Naive thymus-derived CD8-positive, alpha-beta T cell (primary cell): ENCODE results near the gene BRIX1. TPM values are rescaled to one million over a fixed set of nuclear protein-coding genes. Genes with fewer than 3 reads are reported as not detected.

Source experiments
- ATAC-seq, 2 donors: fragments of 150-1000 bp; cut with Tn5 transposase in 1 of 2; sonication (Bioruptor Pico), chemical (Tn5 transposase) in 1 of 2; 1 replicate in 1 of 2; 2 replicates in 1 of 2; pipeline ENCODE4 v1.10.0; 2021; ENCODE audit warnings: mild to moderate bottlenecking in 2 of 2, moderate library complexity in 2 of 2
- POLR2A ChIA-PET: fragments of 350-600 bp; sonication (Branson Sonifier 250); formaldehyde crosslinking; loops from one replicate; lab custom pipeline; 2021; ENCODE audit warnings: antibody characterized with exemption; lab: Charles Lee
- DNase-seq, 10 donors: peaks; one replicate each; pipeline versions ENCODE4 v3.0.0 to v3.0.0-alpha.2; 2020 to 2022
- H3K27ac Mint-ChIP-seq, 10 donors: one replicate each; pipeline ENCODE4 v1.8.0; 2020 to 2022; ENCODE audit warnings: mild to moderate bottlenecking in 10 of 10, mixed read lengths in 10 of 10, moderate library complexity in 4 of 10, inconsistent platforms in 1 of 10
- H3K27me3 Mint-ChIP-seq, 5 donors: one replicate each; pipeline ENCODE4 v1.8.0; 2021 to 2022; ENCODE audit warnings: mixed read lengths in 5 of 5
- H3K36me3 Mint-ChIP-seq, 3 donors: one replicate each; pipeline ENCODE4 v1.8.0; 2020 to 2022; ENCODE audit warnings: mixed read lengths in 3 of 3, mild to moderate bottlenecking in 2 of 3, inconsistent platforms in 1 of 3
- H3K4me1 Mint-ChIP-seq, 4 donors: one replicate each; pipeline ENCODE4 v1.8.0; 2021 to 2022; ENCODE audit warnings: mixed read lengths in 4 of 4
- H3K4me3 Mint-ChIP-seq, 10 donors: one replicate each; pipeline ENCODE4 v1.8.0; 2020 to 2022; ENCODE audit warnings: mild to moderate bottlenecking in 10 of 10, mixed read lengths in 10 of 10, moderate library complexity in 6 of 10, inconsistent platforms in 1 of 10
- H3K9me3 Mint-ChIP-seq, 9 donors: one replicate each; pipeline ENCODE4 v1.8.0; 2020 to 2022; ENCODE audit warnings: mixed read lengths in 9 of 9, mild to moderate bottlenecking in 3 of 9, inconsistent platforms in 1 of 9, moderate library complexity in 1 of 9
- polyA plus RNA-seq, 3 donors: library from polyadenylated mRNA; unstranded; fragments of 300-500 nt; fragmentation: Illumina TruSeq; gene quantifications; one replicate each; pipeline ENCODE4 v1.2.3, GENCODE V29; 2021
- total RNA-seq, 8 experiments: library from RNA in 2 of 8; stranded (reverse) in 2 of 8; gene quantifications; one replicate each; pipeline ENCODE4 v1.2.3 and lab custom pipeline; 2021 to 2026

BRIX1 gene, protein sequence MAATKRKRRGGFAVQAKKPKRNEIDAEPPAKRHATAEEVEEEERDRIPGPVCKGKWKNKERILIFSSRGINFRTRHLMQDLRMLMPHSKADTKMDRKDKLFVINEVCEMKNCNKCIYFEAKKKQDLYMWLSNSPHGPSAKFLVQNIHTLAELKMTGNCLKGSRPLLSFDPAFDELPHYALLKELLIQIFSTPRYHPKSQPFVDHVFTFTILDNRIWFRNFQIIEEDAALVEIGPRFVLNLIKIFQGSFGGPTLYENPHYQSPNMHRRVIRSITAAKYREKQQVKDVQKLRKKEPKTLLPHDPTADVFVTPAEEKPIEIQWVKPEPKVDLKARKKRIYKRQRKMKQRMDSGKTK
- total RNA-seq: 10 to 100 TPM; 36.8 to 41.1 TPM
- polyA plus RNA-seq: 10 to 100 TPM; 43.4 to 49.9 (median 45.5) TPM
- 29.6 to 195 (median 47.3) reads per million in 6 experiments for total RNA-seq (lab: John Stamatoyannopoulos, UW)

DNA sequence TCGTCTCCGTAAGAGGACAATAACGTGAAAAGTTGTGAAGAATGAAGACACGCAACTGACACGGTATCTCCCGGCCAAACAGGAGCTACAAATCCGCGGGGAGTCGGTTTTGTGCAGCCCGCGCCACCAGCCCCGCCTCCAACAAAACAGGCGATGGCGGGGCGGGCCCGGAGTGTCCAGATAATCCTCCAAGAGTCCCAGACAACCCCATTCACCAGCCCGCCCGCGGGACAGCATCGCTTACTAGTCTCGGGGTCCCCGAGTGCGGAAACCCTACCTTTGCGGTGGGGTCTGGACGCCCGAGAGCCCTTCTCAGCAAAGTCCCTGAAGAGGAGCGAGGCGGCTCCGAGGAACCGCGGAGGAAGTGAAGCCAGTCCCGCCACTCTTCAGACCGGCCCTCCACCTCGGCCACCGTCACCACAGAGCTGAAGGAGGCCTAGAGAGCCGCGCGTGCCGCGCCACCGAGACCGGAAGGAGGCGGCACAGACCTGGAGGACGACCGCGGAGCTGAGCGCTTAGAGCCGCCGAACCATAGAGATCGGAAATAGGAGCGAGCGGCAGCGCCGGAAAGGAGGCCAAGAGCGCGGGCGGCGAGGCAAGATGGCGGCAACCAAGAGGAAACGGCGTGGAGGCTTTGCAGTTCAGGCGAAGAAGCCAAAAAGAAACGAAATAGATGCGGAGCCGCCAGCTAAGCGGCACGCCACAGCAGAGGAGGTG, at the start of gene BRIX1, which contains the start of gene RAD1:
TSS of gene BRIX1 (plus strand) at position 573 of the 717 bp plus-strand sequence. CDS start at position 601, 28 bp downstream.
TSS of gene RAD1 (minus strand) at position 366 of the 717 bp plus-strand sequence. CDS start 612 bp downstream, outside the sequence.
- DNase-seq (peak; percentile 79 to 95 (median 91)), ATAC-seq (peak; percentile 96 to 97)
- Mint-ChIP-seq H3K27me3 (no peaks in the 10 kb centered on the region), H3K4me1 (peaks cover 13 to 34% (median 27%) of the 10 kb centered on the region in 4 donors), H3K4me3 (peak within 1 kb of the TSS in 7 of 10 donors; percentile 6 to 70 (median 61)), H3K9me3 (no peaks in the 10 kb centered on the region), H3K36me3 (peaks cover 5 to 43% (median 6%) of the 10 kb centered on the region in 3 donors), H3K27ac (peak within 1 kb of the TSS in 2 of 10 donors; percentile 46 to 85)
- POLR2A ChIA-PET: interaction anchor here (0.7 to 4.3 kb wide), 11 partner anchors 9 to 1327 kb away, joined by 3 to 111 read pairs (median 6); partner anchors contain the start of genes AMACR, DNAJC21, LMBRD2 and NADK2

DNA sequence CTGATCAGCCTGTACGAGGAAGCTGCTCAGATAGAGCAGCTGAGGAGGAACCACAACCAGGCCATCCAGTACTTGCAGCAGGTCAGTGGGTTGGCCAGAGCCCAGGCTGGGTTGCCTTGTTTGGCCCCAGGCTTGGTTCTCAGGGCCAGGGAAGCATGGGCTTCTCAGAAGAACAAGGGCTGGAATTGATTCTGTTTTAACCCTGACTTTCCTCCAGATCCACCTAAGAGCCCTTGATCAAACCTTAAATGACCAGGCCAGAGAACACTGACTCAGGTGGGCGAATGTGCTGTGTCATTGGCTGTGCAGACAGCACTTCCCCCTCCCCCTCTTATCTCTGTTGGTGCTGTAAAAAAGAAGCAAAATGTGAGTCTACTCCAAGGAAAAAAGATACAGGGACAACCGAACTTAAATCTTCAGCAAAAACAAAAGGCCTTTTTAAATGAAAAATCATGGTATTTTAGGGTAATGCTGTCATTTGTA, 48.5 kb upstream of the BRIX1 start:
- ATAC-seq (no peak), DNase-seq (no peak)
- peaks cover 0 to 7% (median 0%) of the 10 kb centered on the region in 3 donors for H3K36me3 Mint-ChIP-seq
- no peaks in the 10 kb centered on the region for H3K9me3 Mint-ChIP-seq
- H3K4me3 Mint-ChIP-seq: no peak overlapping the region
- no peaks in the 10 kb centered on the region for H3K4me1 Mint-ChIP-seq
- H3K27ac Mint-ChIP-seq: no peak overlapping the region
- no peaks in the 10 kb centered on the region for H3K27me3 Mint-ChIP-seq
- POLR2A ChIA-PET: no interaction called here

DNA sequence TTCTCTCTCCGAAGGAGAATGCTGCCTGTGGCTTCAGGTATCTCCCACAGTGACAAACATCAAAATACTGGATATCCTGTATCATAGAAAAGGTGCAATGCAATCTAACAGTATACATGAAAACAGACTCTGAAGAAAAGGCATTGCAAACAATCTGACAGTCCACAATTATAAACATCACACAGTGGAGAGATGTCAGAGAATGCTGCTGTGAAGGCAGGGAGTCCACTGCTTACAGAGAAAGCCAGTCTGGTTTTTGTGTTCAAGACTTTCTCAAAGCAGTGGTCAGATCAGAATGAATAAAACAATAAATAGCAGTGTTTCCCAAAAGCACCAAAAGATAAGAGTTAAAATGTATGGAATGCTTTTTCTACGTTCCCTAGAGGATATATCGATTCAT, 47.9 kb upstream of the BRIX1 start:
- no peaks in the 10 kb centered on the region for H3K9me3 Mint-ChIP-seq
- H3K4me3 Mint-ChIP-seq: no peak overlapping the region
- no peaks in the 10 kb centered on the region for H3K4me1 Mint-ChIP-seq
- no peak for DNase-seq
- POLR2A ChIA-PET: no interaction called here
- H3K36me3 Mint-ChIP-seq: peaks cover 0 to 7% (median 0%) of the 10 kb centered on the region in 3 donors
- no peak for ATAC-seq
- no peaks in the 10 kb centered on the region for H3K27me3 Mint-ChIP-seq
- H3K27ac Mint-ChIP-seq: no peak overlapping the region

DNA sequence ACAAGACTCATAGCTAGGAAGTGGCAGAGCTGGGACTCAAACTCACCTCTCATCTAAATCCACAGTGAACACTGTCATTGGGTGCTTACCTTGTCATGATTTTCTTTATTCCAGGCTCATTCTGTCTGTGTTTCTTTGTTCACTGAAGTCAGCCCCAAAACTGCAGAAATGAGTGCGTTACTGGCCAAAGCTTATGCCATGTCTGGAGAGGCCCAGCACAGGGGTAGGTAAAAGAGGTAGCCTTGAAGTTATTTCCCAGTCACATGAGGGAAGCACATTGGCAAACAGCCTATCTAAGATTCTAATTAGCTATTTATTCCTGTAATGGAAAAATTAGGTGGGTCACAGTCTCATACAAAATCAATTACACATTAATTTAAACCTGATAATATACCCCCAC, 46.7 kb upstream of the BRIX1 start:
- H3K4me1 Mint-ChIP-seq: no peaks in the 10 kb centered on the region
- no peak overlapping the region for H3K4me3 Mint-ChIP-seq
- DNase-seq: no peak
- no peaks in the 10 kb centered on the region for H3K9me3 Mint-ChIP-seq
- peaks cover 0 to 7% (median 0%) of the 10 kb centered on the region in 3 donors for H3K36me3 Mint-ChIP-seq
- POLR2A ChIA-PET: no interaction called here
- no peak for ATAC-seq
- peaks cover 0 to 4% (median 0%) of the 10 kb centered on the region in 5 donors for H3K27me3 Mint-ChIP-seq
- no peak overlapping the region for H3K27ac Mint-ChIP-seq

DNA sequence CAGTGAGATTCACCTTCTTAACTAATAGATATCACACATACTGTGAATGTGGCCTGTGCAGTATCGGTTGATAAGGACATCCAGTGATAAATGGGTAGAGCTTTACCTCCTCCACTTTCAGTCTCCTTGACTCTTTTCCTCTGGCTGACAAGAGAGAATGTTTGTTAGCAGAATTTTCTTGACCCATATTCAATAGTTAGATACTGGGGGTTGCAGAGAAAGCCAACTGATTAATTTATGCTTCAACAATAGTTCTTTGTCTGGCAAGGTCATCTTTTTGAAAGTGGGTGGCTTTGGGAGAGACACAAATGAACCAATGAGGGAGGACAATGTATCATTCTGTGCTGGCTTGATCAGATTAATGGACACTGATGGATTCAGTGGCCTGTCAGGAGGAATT, 46.3 kb upstream of the BRIX1 start:
- DNase-seq (no peak), ATAC-seq (no peak)
- Mint-ChIP-seq H3K36me3 (peaks cover 0 to 7% (median 0%) of the 10 kb centered on the region in 3 donors), H3K27ac (no peak overlapping the region), H3K4me1 (no peaks in the 10 kb centered on the region), H3K9me3 (no peaks in the 10 kb centered on the region), H3K4me3 (no peak overlapping the region), H3K27me3 (peaks cover 0 to 7% (median 0%) of the 10 kb centered on the region in 5 donors)
- POLR2A ChIA-PET: no interaction called here

DNA sequence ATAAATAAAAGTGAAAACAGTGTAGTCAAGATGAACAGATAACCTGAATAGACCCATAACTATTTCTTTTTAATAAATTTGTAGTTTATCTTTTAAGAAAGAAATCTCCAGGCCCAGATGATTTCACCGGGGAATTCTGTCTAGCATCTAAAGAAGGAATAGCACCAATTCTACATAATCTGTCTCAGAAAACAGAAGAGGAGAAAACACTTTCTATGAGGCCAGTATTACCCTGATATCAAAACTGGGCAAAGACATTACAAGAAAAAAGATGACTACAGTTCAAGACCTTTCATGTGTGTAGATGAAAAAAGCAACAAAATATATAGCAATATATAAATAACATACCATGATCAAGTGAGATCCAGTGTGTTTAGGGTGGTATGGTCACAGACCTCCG, 45.1 kb upstream of the BRIX1 start:
- ATAC-seq: no peak

DNA sequence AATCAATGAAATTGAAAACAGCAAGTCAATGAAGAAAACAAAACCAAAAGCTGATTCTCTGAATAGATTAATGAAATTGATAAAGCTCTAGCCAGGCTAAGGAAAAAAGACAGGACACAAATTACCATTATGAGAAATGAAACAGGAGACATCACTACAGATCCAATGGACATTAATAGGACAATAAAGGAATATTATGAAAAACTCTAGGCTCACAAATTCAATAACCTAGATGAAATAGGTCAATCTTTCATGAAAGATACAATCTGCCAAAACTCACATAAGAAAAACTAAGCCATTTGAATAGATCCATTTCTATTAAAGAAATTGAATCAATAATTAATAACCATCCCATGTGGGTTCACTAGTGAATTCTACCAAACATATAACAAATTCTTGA, 39.2 kb upstream of the BRIX1 start:
- no peaks in the 10 kb centered on the region for H3K4me1 Mint-ChIP-seq
- H3K27ac Mint-ChIP-seq: no peak overlapping the region
- H3K4me3 Mint-ChIP-seq: no peak overlapping the region
- peaks cover 0 to 9% (median 0%) of the 10 kb centered on the region in 5 donors for H3K27me3 Mint-ChIP-seq
- peaks cover 5 to 27% (median 17%) of the 10 kb centered on the region in 9 donors for H3K9me3 Mint-ChIP-seq
- peaks cover 2 to 10% (median 6%) of the 10 kb centered on the region in 3 donors for H3K36me3 Mint-ChIP-seq
- DNase-seq (no peak), ATAC-seq (no peak)
- POLR2A ChIA-PET: no interaction called here

More for the DNA sequence above, 45.1 kb upstream of the BRIX1 start:
- DNase-seq: no peak
- peaks cover 0 to 7% (median 0%) of the 10 kb centered on the region in 3 donors for H3K36me3 Mint-ChIP-seq
- H3K27me3 Mint-ChIP-seq: peaks cover 0 to 9% (median 0%) of the 10 kb centered on the region in 5 donors
- H3K9me3 Mint-ChIP-seq: peaks cover 0 to 6% (median under 1%) of the 10 kb centered on the region in 9 donors
- POLR2A ChIA-PET: no interaction called here
- no peak overlapping the region for H3K27ac Mint-ChIP-seq
- no peak overlapping the region for H3K4me3 Mint-ChIP-seq
- no peaks in the 10 kb centered on the region for H3K4me1 Mint-ChIP-seq

DNA sequence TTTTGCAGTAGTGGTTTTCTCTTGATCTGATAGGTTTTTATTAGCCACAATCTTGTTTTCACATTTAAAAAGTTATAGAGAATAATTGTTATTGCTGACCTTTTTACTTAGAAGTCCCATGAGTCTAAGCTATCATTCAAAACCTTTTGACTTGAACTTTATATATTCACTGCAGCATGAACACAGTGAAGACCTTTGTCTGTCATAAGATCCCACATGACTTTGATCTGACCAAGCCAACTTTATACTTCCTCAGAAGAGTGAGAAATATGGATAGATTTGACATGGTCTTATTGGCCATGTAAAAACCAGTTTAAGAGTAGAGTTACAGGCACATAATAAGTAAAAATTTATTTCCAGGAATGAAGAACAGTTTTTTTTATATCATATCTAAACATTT, 34.3 kb upstream of the BRIX1 start:
- ATAC-seq: no peak
- no peak for DNase-seq
- Mint-ChIP-seq H3K4me1 (no peaks in the 10 kb centered on the region), H3K27me3 (peaks cover 0 to 8% (median 2%) of the 10 kb centered on the region in 5 donors), H3K4me3 (no peak overlapping the region), H3K36me3 (peaks cover 1 to 3% (median 2%) of the 10 kb centered on the region in 3 donors), H3K9me3 (peaks cover 3 to 13% (median 10%) of the 10 kb centered on the region in 9 donors), H3K27ac (no peak overlapping the region)
- POLR2A ChIA-PET: no interaction called here

DNA sequence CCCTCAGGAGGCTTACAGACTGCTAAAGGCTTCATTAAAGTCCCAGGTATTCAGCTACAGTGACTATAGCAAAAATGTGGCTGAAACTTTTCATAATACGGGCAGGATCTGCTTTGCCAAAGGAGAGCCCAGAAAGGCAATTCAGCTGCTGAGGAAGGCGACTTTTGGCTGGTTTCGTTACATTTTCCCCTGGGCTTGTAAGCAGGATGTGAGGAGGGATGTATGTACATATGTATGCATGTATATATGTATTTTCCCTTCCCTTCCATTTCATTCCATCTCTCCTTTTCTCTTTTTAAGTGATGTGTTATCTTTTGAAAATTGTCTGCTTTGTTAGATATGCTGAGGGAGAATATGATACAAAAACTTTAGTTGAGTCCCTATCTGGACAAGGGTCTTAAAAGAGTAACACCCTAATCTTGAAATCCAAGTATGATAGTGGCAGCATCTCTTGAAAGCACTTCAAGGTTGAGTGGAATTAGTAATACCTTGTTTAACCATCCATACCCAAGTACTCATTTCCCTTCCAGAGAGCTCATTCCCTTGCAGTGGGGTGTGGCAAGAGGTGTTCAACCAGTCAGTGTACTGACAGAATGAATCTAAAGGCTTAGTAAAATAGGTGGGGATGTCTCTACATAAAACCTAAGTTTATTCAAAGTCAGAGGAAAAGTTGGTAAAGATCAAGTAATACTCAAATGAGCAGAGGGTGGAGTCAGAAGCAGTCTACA, 29.0 kb upstream of the BRIX1 start:
- Mint-ChIP-seq H3K9me3 (no peaks in the 10 kb centered on the region), H3K27ac (no peak overlapping the region), H3K36me3 (no peaks in the 10 kb centered on the region), H3K27me3 (peaks cover 0 to 8% (median 2%) of the 10 kb centered on the region in 5 donors), H3K4me1 (no peaks in the 10 kb centered on the region), H3K4me3 (no peak overlapping the region)
- no peak for ATAC-seq
- no peak for DNase-seq
- POLR2A ChIA-PET: no interaction called here

DNA sequence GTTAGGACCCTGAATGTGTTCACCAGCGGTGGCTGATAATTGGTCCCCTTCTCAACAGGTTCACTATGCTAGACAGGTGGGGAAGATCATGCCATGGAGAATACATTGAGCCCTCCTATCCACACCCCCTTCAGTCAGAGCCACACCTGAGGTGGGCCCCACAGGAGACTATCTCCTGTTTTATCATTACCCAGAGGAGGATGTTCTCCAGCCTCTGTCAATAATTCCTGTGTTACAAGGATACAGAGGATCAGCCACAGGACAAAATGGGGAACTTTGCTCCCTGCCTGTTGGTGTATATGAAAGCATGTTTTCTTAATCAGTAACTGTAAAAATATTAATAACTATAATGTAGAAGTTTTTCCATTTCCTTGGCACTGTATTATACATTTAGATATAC, 26.1 kb upstream of the BRIX1 start:
- Mint-ChIP-seq H3K4me1 (no peaks in the 10 kb centered on the region), H3K36me3 (no peaks in the 10 kb centered on the region), H3K27me3 (peaks cover 0 to 2% (median 0%) of the 10 kb centered on the region in 5 donors), H3K4me3 (no peak overlapping the region), H3K9me3 (no peaks in the 10 kb centered on the region), H3K27ac (no peak overlapping the region)
- ATAC-seq: no peak
- POLR2A ChIA-PET: no interaction called here
- no peak for DNase-seq

DNA sequence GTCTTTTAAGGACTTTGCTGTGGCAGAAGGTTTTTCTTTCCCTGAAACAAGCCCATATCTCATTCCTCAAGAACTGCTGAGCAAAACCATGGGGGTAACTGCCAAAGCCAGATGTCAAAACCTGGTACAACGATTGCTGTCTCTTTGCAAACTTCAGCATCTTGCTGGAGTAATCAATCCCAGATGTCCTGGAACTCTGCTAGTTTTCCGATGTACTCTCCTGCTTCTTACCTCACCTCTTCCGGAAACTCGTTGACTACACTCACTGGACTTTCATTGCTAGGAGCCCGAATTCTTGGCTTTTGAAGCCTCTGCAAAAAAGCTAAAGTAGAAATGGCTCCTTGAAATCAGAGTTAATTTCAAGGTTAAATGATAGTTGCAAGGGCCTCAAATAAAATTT, 23.5 kb upstream of the BRIX1 start:
- no peak overlapping the region for H3K27ac Mint-ChIP-seq
- no peaks in the 10 kb centered on the region for H3K9me3 Mint-ChIP-seq

DNA sequence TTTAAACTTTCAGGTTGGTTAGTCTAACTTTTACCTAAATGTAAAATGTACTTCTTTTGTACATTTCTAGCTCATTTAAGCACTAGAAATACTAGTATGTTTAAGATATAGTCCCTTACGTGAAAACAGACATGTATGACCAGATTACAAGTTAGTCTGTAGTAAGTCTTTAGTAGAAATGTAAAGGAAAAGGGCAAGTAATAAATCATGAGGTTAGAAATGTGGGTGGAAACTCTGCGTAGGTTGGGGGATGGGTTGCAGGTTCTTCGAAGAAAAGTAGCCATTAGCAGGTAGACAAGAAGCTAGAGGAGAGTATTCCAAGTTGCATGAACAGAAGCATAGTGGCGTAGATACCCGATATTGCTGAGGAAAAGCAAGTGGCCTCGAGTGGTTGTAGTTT, 23.1 kb upstream of the BRIX1 start:
- Mint-ChIP-seq H3K4me1 (no peaks in the 10 kb centered on the region), H3K9me3 (no peaks in the 10 kb centered on the region), H3K36me3 (peaks cover 0 to 9% (median 0%) of the 10 kb centered on the region in 3 donors), H3K27ac (no peak overlapping the region), H3K4me3 (no peak overlapping the region), H3K27me3 (no peaks in the 10 kb centered on the region)
- POLR2A ChIA-PET: no interaction called here
- DNase-seq (no peak), ATAC-seq (no peak)

More for the DNA sequence above, 23.5 kb upstream of the BRIX1 start:
- no peak for ATAC-seq
- Mint-ChIP-seq H3K36me3 (peaks cover 0 to 9% (median 0%) of the 10 kb centered on the region in 3 donors), H3K4me3 (no peak overlapping the region), H3K4me1 (no peaks in the 10 kb centered on the region), H3K27me3 (no peaks in the 10 kb centered on the region)
- POLR2A ChIA-PET: no interaction called here
- DNase-seq: no peak
